A549 (cell line): Measurements from ENCODE around the gene ERN1. TPM values are rescaled to one million over a fixed set of nuclear protein-coding genes. Genes with fewer than 3 reads are reported as not detected.

Experiments
- ATAC-seq, 2 experiments: fragments of 200-7000 bp in 1 of 2; fragments of >200 bp in 1 of 2; cut with Nextera tagmentation in 1 of 2; cut with Tn5 transposase in 1 of 2; 3 replicates each; pipeline versions ENCODE4 v1.8.0 to v1.9.1; 2018 to 2020; ENCODE audit warnings: mild to moderate bottlenecking in 1 of 2, moderate library complexity in 1 of 2
- CTCF ChIA-PET: fragments of 300-600 bp; sonication (Branson Sonifier 250); formaldehyde crosslinking; extraction: SDS; loops from one replicate; lab custom pipeline; 2021; ENCODE audit warnings: antibody characterized with exemption, inconsistent platforms; lab: Yijun Ruan, JAX
- POLR2A ChIA-PET: fragments of 350-600 bp; formaldehyde crosslinking; extraction: SDS; loops from one replicate; lab custom pipeline; 2021; ENCODE audit warnings: antibody characterized with exemption, inconsistent platforms; lab: Yijun Ruan, JAX
- DNase-seq, 2 experiments: peaks; one replicate each; pipeline versions ENCODE4 v3.0.0 to v3.0.0-alpha.2; 2011 to 2016; ENCODE audit warnings: low read depth in 1 of 2, low spot score in 1 of 2
- FAIRE-seq: peaks from 2 replicates; lab custom pipeline; 2011; peaks lifted over from hg19 to GRCh38; lab: Jason Lieb, UNC
- H3K27ac ChIP-seq, 2 experiments: fragments of >200 bp; sonication (Bioruptor Twin); formaldehyde crosslinking; 3 replicates each; pipeline ENCODE4 v1.5.1; 2016 to 2017
- H3K4me1 ChIP-seq: fragments of >200 bp; sonication (Bioruptor Twin); formaldehyde crosslinking; 3 replicates; pipeline ENCODE4 v1.6.1; 2016
- H3K4me2 ChIP-seq: fragments of >200 bp; sonication (Bioruptor Twin); formaldehyde crosslinking; 3 replicates; pipeline ENCODE4 v1.6.1; 2016
- H3K4me3 ChIP-seq: fragments of >200 bp; sonication (Bioruptor Twin); formaldehyde crosslinking; 3 replicates; pipeline ENCODE4 v1.5.1; 2016
- H3K9me3 ChIP-seq: fragments of >200 bp; sonication (Bioruptor Twin); formaldehyde crosslinking; 3 replicates; pipeline ENCODE4 v1.6.1; 2016
- EHMT2 ChIP-seq: fragments of 200-600 bp; sonication (generic); IDR thresholded peaks from 2 replicates; pipeline ENCODE4 v1.6.1; 2016; ENCODE audit warnings: antibody characterized with exemption, low read depth, mild to moderate bottlenecking, moderate library complexity
- ELK1 ChIP-seq: fragments of 150-350 bp; IDR thresholded peaks from 2 replicates; pipeline ENCODE4 v1.6.1; 2014; ENCODE audit warnings: low read depth, mild to moderate bottlenecking, low read length
- FOXS1 ChIP-seq: fragments of 250-450 bp; sonication (Bioruptor Pico); IDR thresholded peaks from 2 replicates; pipeline ENCODE4 v1.5.0; 2020; ENCODE audit warnings: mild to moderate bottlenecking, moderate library complexity
- HMGXB4 ChIP-seq: fragments of 250-450 bp; sonication (Bioruptor Pico); IDR thresholded peaks from 2 replicates; pipeline ENCODE4 v1.5.0; 2021; ENCODE audit warnings: mild to moderate bottlenecking, moderate library complexity, borderline replicate concordance
- HOXB13 ChIP-seq: fragments of 250-450 bp; sonication (Bioruptor Pico); IDR thresholded peaks from 2 replicates; pipeline ENCODE4 v1.5.0; 2020; ENCODE audit warnings: low read depth, mild to moderate bottlenecking, moderate library complexity
- JUNB ChIP-seq: fragments of >200 bp; sonication (Bioruptor Twin); formaldehyde crosslinking; IDR thresholded peaks from 2 replicates; pipeline ENCODE4 v1.6.1; 2016
- MAX ChIP-seq: IDR thresholded peaks from 2 replicates; pipeline ENCODE4 v1.6.1; 2012
- MAZ ChIP-seq: fragments of 150-350 bp; IDR thresholded peaks from 2 replicates; pipeline ENCODE4 v1.6.1; 2014; ENCODE audit warnings: antibody characterized with exemption, low read depth, low read length, borderline replicate concordance
- POLR2A ChIP-seq: IDR thresholded peaks from 2 replicates; pipeline ENCODE4 v1.6.1; 2012; ENCODE audit warnings: mild to moderate bottlenecking, low read length
- POLR2AphosphoS2 ChIP-seq: conservative IDR thresholded peaks from 2 replicates; pipeline ENCODE4 v1.6.1; 2012; ENCODE audit warnings: low read length, improper control_type of control experiment, inconsistent platforms
- RAD21 ChIP-seq, 2 experiments: fragments of >200 bp in 1 of 2; sonication (Bioruptor Twin) in 1 of 2; formaldehyde crosslinking in 1 of 2; IDR thresholded peaks in 1 of 2; conservative IDR thresholded peaks in 1 of 2; 2 replicates in 1 of 2; 3 replicates in 1 of 2; pipeline ENCODE4 v1.6.1; 2012 to 2018; ENCODE audit warnings: inconsistent platforms in 1 of 2
- ZC3H11A ChIP-seq: fragments of 450-650 bp; IDR thresholded peaks from 2 replicates; pipeline ENCODE4 v1.6.1; 2014; ENCODE audit warnings: antibody characterized with exemption, mild to moderate bottlenecking
- WGBS: methylation state at CpG from one replicate; pipeline ENCODE4 v1.1.6; 2017; ENCODE audit errors: missing lambda C conversion rate; 5-methylcytosine and 5-hydroxymethylcytosine counted together
- polyA plus RNA-seq, 4 experiments: library from polyadenylated mRNA; depleted of rRNA in 3 of 4; stranded (reverse); fragments of >200 nt; fragmentation: RNase III in 1 of 4; extraction: RNeasy Plus Mini Kit Qiagen cat#74134 plus additional on column Dnase treatment in 1 of 4; gene quantifications; 2 replicates in 3 of 4; 3 replicates in 1 of 4; pipeline ENCODE4 v1.2.3, GENCODE V29; 2011 to 2017
- TF ChIP-seq, protein P1 (sequence below): fragments of 450-650 bp; IDR thresholded peaks from 2 replicates; pipeline ENCODE4 v1.6.1; 2014; ENCODE audit warnings: antibody characterized with exemption
- TF ChIP-seq, protein P2 (sequence below): fragments of 200-600 bp; sonication (generic); IDR thresholded peaks from 2 replicates; pipeline ENCODE4 v1.6.1; 2016; ENCODE audit warnings: antibody characterized with exemption, mild to moderate bottlenecking, moderate library complexity

ERN1 gene
- polyA plus RNA-seq, 2 of the 4 experiments (the other 2 are of a cell fraction), result 4.1 to 19.8 TPM

DNA sequence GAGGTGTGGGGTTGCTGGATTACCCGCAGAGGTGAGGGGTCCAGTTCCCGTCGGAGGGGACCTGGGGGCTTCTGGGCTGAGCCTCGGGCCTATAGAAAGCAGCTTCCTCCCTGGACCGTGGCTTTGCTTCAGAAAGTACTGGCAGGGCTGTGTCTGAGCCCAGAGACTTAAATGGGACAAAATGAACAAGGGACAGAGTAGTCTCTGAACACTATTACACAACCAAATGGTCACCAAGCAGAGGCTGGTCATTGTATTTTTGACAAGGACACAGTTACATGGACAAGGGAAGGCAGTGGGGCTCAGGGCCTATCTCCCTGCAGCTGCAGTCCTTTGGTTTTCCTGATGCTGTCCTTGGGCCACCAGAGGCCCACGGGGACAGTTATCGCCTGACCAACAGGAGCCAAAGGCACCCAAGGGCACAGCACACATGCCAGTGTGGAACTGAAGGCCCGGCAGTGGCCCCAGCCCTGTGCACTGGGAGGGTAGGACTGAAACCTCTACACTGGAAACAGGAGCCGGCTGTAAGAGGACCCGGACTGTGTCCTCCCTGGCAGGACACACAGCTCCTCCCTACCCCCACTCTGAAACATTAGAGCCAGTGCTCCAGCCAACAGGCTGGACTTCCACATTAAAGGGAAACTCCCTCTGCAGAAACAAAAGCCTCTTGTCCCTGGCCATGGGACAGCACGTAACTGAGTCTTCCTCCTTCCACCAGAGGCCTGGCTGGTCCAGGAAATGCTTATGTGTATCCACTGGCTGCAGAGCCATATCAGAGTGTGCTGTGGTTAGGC is 26.0 kb upstream of the ERN1 start:
- CTCF ChIA-PET, result interaction anchor here (1.2 to 2.7 kb wide), 3 partner anchors 10 to 124 kb away, joined by 3 to 9 read pairs (median 3); no protein-coding TSS in a partner anchor
- Histone ChIP-seq H3K4me1 (no peaks in the 10 kb centered on the region), H3K27ac (no peak overlapping the region), H3K9me3 (no peaks in the 10 kb centered on the region), H3K4me3 (no peak overlapping the region), H3K4me2 (no peak overlapping the region)
- FAIRE-seq (no peak), ATAC-seq (peak in 1 of 2 experiments; percentile 27; a peak in 3 of 6 replicates), DNase-seq (no peak)
- POLR2A ChIA-PET, result interaction anchor here (1.1 kb wide), 1 partner anchor 10 kb away, joined by 3 read pairs; no protein-coding TSS in a partner anchor
- TF ChIP-seq EHMT2, result no peak
- TF ChIP-seq HMGXB4 (CRISPR knock-in tag), result no peak
- TF ChIP-seq POLR2A, result no peak
- 88% methylated on average over 11 of the region's 11 CpGs for WGBS

DNA sequence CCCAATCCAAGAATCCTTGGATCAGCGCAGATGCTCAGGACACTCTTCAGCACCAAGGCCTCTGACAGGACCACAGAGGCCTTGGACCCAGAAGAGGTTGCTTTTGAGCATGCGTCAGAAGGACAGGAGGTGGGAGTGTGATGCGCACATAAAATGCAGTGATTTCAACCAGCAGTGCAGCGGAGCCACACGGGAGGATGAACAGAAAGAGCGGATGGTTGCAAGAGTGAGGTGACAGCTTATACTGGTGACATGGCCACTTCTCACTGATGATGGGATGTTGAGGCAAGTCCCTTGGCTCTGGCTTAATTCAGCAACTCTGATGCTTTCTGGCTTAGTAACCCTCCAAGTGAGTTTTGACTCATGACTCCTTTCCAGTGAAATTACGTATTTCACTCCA is 25.2 kb upstream of the ERN1 start:
- H3K27ac ChIP-seq, result no peak overlapping the region
- ChIA-PET POLR2A (interaction anchor here (1.1 to 2.2 kb wide), 2 partner anchors 9 to 10 kb away, joined by 4 to 9 read pairs; no protein-coding TSS in a partner anchor), CTCF (interaction anchor here (1.1 to 2.7 kb wide), 8 partner anchors 11 to 136 kb away, joined by 3 to 9 read pairs (median 3); no protein-coding TSS in a partner anchor)
- H3K4me2 ChIP-seq, result no peak overlapping the region
- 94% methylated on average over 7 of the region's 7 CpGs for WGBS
- H3K4me1 ChIP-seq, result peaks cover 6% of the 10 kb centered on the region; the same call in 1 of the 3 replicates
- FAIRE-seq, result no peak
- no peaks in the 10 kb centered on the region for H3K9me3 ChIP-seq
- no peak for ATAC-seq
- H3K4me3 ChIP-seq, result no peak overlapping the region
- no peak for DNase-seq
- TF ChIP-seq ZC3H11A, result no peak
- TF ChIP-seq POLR2AphosphoS2, result no peak
- no peak for TF ChIP-seq JUNB
- TF ChIP-seq MAZ, result no peak
- no peak for TF ChIP-seq MAX
- no peak for TF ChIP-seq FOXS1 (CRISPR knock-in tag)
- TF ChIP-seq HOXB13 (CRISPR knock-in tag), result no peak
- TF ChIP-seq, protein P1, sequence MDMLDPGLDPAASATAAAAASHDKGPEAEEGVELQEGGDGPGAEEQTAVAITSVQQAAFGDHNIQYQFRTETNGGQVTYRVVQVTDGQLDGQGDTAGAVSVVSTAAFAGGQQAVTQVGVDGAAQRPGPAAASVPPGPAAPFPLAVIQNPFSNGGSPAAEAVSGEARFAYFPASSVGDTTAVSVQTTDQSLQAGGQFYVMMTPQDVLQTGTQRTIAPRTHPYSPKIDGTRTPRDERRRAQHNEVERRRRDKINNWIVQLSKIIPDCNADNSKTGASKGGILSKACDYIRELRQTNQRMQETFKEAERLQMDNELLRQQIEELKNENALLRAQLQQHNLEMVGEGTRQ, result no peak
- TF ChIP-seq, protein P2, sequence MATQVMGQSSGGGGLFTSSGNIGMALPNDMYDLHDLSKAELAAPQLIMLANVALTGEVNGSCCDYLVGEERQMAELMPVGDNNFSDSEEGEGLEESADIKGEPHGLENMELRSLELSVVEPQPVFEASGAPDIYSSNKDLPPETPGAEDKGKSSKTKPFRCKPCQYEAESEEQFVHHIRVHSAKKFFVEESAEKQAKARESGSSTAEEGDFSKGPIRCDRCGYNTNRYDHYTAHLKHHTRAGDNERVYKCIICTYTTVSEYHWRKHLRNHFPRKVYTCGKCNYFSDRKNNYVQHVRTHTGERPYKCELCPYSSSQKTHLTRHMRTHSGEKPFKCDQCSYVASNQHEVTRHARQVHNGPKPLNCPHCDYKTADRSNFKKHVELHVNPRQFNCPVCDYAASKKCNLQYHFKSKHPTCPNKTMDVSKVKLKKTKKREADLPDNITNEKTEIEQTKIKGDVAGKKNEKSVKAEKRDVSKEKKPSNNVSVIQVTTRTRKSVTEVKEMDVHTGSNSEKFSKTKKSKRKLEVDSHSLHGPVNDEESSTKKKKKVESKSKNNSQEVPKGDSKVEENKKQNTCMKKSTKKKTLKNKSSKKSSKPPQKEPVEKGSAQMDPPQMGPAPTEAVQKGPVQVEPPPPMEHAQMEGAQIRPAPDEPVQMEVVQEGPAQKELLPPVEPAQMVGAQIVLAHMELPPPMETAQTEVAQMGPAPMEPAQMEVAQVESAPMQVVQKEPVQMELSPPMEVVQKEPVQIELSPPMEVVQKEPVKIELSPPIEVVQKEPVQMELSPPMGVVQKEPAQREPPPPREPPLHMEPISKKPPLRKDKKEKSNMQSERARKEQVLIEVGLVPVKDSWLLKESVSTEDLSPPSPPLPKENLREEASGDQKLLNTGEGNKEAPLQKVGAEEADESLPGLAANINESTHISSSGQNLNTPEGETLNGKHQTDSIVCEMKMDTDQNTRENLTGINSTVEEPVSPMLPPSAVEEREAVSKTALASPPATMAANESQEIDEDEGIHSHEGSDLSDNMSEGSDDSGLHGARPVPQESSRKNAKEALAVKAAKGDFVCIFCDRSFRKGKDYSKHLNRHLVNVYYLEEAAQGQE, result no peak
- TF ChIP-seq RAD21 (conservative IDR thresholded peaks at IDR 0.05 in 1 of 2, IDR thresholded peaks at IDR 0.05 in 1 of 2), result no peak
- TF ChIP-seq ELK1, result no peak
